Choroid plexus epithelial cell (primary cell): ENCODE results near the gene OSBPL2.

ENCODE experiments used
- DNase-seq: peaks from one replicate; pipeline ENCODE4 v3.0.0-alpha.2; 2010; ENCODE audit warnings: low read depth
- H3K4me3 ChIP-seq: 2 replicates; pipeline ENCODE4 v1.5.1; 2011; ENCODE audit warnings: low read depth, mild to moderate bottlenecking, control low read depth, low read length, moderate library complexity
- CTCF ChIP-seq: conservative IDR thresholded peaks from 2 replicates; pipeline ENCODE4 v1.5.1; 2011; ENCODE audit warnings: low read depth, mild to moderate bottlenecking, control low read depth, inconsistent platforms, low read length, moderate library complexity

OSBPL2 gene

DNA sequence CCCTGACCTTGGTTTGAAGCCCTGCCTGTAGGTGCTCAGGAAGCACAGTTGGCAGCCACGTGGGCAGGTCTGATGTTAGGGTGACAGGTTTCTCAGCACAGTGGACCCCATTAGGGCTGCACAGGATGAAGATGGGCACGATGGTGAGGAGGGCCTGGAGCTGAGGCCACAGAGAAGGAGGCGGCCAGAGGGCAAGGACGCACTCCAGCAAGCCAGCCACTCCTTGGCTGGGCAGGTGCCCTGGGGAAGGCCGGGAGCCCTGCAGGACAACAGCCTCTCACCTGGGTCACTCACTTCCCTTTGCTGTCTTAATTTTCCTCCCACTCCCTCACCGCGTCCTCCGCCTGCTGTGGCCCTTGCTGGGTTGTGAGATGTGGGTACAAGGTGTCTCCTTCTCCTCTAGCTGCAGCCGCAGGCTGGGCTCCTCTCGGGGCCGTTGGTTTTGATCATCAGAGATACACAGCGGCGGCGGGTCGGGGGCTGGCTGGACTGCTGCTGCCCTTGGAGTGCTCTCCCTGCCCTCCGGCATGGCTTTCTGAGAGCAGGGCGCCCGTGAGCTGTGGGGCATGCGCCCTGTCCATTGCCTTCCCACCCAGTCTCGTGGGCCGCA lies 5.7 kb downstream of the OSBPL2 start:
- TF ChIP-seq CTCF: no peak
- DNase-seq: no peak
- no peak overlapping the region for H3K4me3 ChIP-seq

DNA sequence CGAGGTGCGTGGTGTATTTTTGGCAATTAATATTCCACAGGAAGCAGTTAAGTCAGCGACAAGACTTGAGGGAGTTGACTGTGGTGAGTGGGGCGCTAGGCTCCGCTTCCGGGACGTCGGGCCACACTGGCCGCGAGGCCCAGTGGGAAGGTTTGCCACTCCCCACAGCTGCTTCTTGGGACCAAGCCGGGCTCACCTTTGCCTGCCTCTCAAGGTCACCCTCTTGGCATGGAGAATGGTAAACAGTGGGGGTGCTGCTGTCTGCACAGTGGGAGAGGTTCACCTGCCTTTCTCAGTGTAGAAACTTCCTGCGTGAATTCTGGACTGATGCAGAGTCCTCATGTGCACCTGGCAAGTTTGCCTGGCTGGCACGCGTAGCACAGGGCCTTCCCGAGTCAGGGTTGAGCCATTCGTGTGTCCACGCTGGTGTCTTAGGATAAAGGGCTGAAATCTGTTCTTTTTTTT lies 6.4 kb downstream of the OSBPL2 start:
- TF ChIP-seq CTCF: no peak

GRCh38 chr20:62245911-62246280 lies 7.6 kb downstream of the OSBPL2 start:
- no peak overlapping the region for H3K4me3 ChIP-seq
- no peak for TF ChIP-seq CTCF
- DNase-seq: no peak

More for the DNA sequence above, 6.4 kb downstream of the OSBPL2 start:
- H3K4me3 ChIP-seq: no peak overlapping the region
- no peak for DNase-seq

GRCh38 chr20:62246431-62246830 lies 8.1 kb downstream of the OSBPL2 start:
- no peak overlapping the region for H3K4me3 ChIP-seq
- no peak for TF ChIP-seq CTCF
- DNase-seq: no peak

DNA sequence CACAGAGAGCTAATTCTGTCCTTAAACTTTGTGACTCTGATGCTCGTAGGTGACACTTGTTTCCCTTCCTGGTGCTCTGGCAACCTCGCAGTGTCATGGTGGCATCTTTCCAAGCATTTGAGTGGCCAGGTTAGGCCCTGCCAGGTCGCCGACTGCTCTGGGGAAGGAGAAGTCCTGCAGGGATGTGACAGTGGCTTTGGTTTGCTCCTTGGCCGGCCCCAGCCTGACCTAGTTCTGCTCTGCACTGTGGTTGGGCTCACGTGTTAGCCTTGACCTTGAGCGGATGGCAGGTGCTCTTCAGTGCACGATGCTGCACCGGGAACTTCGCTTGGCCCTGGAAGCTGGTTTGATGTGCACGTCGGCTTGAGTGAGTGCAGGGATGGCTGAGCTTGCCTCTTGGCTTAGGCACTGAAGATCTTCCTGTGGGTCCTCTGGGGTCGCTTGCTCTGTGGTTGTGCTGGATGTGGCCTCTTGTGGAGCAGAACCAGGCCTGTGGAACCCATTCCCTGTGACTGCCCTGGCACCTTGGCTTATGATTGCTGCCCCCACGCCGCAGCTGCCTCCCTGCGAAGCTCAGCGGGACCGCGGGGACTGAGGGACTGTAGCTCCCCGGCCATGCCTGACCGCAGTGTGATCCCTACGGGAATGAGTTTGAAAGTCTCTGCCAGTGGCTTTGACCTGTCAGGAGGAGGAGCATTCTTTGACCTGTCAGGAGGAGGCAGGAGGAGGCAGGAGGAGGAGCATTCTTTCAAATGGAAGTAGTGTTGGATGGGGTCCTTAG lies 8.7 kb downstream of the OSBPL2 start:
- TF ChIP-seq CTCF: no peak
- DNase-seq: no peak
- H3K4me3 ChIP-seq: no peak overlapping the region

DNA sequence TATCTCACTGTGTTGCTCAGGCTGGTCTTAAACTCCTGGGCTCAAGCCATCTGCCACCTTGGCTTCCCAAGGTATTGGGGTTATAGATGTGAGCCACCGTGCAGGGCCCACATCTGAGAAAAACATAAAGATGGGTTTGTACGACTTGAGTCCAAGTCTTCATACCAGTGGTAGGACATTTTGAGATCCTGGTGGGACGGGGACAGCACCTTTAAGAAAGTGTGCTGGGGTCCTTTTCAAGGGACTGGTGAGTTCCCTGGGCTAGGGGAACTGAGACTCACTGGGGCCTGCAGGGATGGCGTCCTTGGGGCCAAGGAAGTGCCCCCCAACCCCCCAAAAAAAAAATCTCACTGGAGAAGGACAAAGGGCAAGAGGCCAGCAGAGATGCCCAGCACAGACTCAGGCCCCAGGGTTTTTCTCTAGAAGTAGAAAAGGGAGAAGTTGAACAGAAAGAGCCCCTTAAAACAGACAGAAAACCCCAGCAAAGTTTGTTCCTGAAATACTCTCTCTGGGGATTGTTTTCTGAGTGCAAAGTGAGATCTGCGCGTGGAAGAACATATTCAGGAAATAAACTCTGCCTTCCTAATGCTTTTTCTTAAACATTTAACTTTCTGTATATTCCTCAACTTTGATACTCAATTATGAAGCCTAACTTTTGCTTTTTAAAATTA lies 10.7 kb downstream of the OSBPL2 start:
- no peak overlapping the region for H3K4me3 ChIP-seq
- no peak for TF ChIP-seq CTCF
- no peak for DNase-seq
